Natural killer cell (primary cell): Measurements from ENCODE around the gene EHMT1. TPM values are rescaled to one million over a fixed set of nuclear protein-coding genes. Genes with fewer than 3 reads are reported as not detected.

Experiments used
- ATAC-seq, 3 donors: fragments of 150-1000 bp in 2 of 3; fragments of 200-7000 bp in 1 of 3; cut with Tn5 transposase; 1 replicate in 1 of 3; 2 replicates in 2 of 3; pipeline ENCODE4 v1.10.0; 2021; ENCODE audit warnings: mild to moderate bottlenecking in 2 of 3, moderate library complexity in 2 of 3
- DNase-seq, 2 donors: peaks; one replicate each; pipeline versions ENCODE4 v3.0.0 to v3.0.0-alpha.2; 2013 to 2021; ENCODE audit warnings: mixed read lengths in 1 of 2
- H3K27ac ChIP-seq: one replicate; pipeline ENCODE4 v1.5.1; 2013; ENCODE audit warnings: mild to moderate bottlenecking, low read length
- H3K27me3 ChIP-seq: one replicate; pipeline ENCODE4 v1.6.1; 2013; ENCODE audit warnings: low read length; ENCODE audit not compliant: control insufficient read depth, insufficient read depth
- H3K36me3 ChIP-seq: one replicate; pipeline ENCODE4 v1.6.1; 2013; ENCODE audit warnings: low read length; ENCODE audit not compliant: control insufficient read depth, insufficient read depth
- H3K4me1 ChIP-seq: one replicate; pipeline ENCODE4 v1.6.1; 2013; ENCODE audit warnings: low read length; ENCODE audit not compliant: control insufficient read depth, insufficient read depth
- H3K4me3 ChIP-seq: one replicate; pipeline ENCODE4 v1.5.1; 2013; ENCODE audit warnings: low read length
- H3K9me3 ChIP-seq: one replicate; pipeline ENCODE4 v1.6.1; 2013; ENCODE audit warnings: low read length; ENCODE audit not compliant: control insufficient read depth, insufficient read depth
- H3K27ac Mint-ChIP-seq, 2 donors: one replicate each; pipeline ENCODE4 v1.8.0; 2022; ENCODE audit warnings: mild to moderate bottlenecking in 2 of 2, mixed read lengths in 2 of 2, moderate library complexity in 1 of 2
- H3K27me3 Mint-ChIP-seq, 2 donors: one replicate each; pipeline ENCODE4 v1.8.0; 2022; ENCODE audit warnings: low read depth in 2 of 2, mixed read lengths in 2 of 2
- H3K36me3 Mint-ChIP-seq: one replicate; pipeline ENCODE4 v1.8.0; 2022; ENCODE audit warnings: mixed read lengths
- H3K4me1 Mint-ChIP-seq, 2 donors: one replicate each; pipeline ENCODE4 v1.8.0; 2022; ENCODE audit warnings: mixed read lengths in 2 of 2
- H3K4me3 Mint-ChIP-seq: one replicate; pipeline ENCODE4 v1.8.0; 2022; ENCODE audit warnings: mild to moderate bottlenecking, moderate library complexity, mixed read lengths
- H3K9me3 Mint-ChIP-seq, 2 donors: one replicate each; pipeline ENCODE4 v1.8.0; 2022; ENCODE audit warnings: mixed read lengths in 2 of 2
- CTCF ChIP-seq: fragments of 200-600 bp; IDR thresholded peaks from one replicate; pipeline ENCODE4 v1.8.0; 2022; ENCODE audit warnings: antibody characterized with exemption
- WGBS: methylation state at CpG from one replicate; pipeline ENCODE4 v1.1.7; 2013; ENCODE audit warnings: missing lambda C conversion rate; ENCODE audit not compliant: insufficient coverage; 5-methylcytosine and 5-hydroxymethylcytosine counted together
- intact Hi-C: fragments of 100-400 bp; cut with micrococcal nuclease; formaldehyde crosslinking; loops from one replicate; pipeline ENCODE4 v1.14.2; 2022
- total RNA-seq, 4 donors: library from RNA; stranded (reverse); fragments of 120-200 nt in 1 of 4; gene quantifications; one replicate each; pipeline versions ENCODE4 v1.2.3 to v1.2.4, GENCODE V29; 2013 to 2022

EHMT1 gene
- total RNA-seq, 3 donors from 2014 or later (not counting 1 experiment from before 2014, with no cell fraction given) = 173 to 200 (median 176) TPM

GRCh38 chr9:137832830-137833590, 214.2 kb downstream of the EHMT1 start:
- Histone ChIP-seq H3K27ac (no peak overlapping the region), H3K4me1 (no peaks in the 10 kb centered on the region), H3K36me3 (peaks cover 45% of the 10 kb centered on the region), H3K9me3 (no peaks in the 10 kb centered on the region), H3K4me3 (no peak overlapping the region), H3K27me3 (no peaks in the 10 kb centered on the region)
- TF ChIP-seq CTCF = no peak
- intact Hi-C loops = no loop called here
- peaks cover 5 to 11% of the 10 kb centered on the region in 2 donors for H3K4me1 Mint-ChIP-seq
- no peak overlapping the region for H3K27ac Mint-ChIP-seq
- no peak overlapping the region for H3K4me3 Mint-ChIP-seq
- no peaks in the 10 kb centered on the region for H3K36me3 Mint-ChIP-seq
- ATAC-seq (no peak), DNase-seq (no peak)
- H3K9me3 Mint-ChIP-seq = no peaks in the 10 kb centered on the region
- WGBS = 97% methylated on average over 44 of the region's 44 CpGs
- no peaks in the 10 kb centered on the region for H3K27me3 Mint-ChIP-seq

DNA sequence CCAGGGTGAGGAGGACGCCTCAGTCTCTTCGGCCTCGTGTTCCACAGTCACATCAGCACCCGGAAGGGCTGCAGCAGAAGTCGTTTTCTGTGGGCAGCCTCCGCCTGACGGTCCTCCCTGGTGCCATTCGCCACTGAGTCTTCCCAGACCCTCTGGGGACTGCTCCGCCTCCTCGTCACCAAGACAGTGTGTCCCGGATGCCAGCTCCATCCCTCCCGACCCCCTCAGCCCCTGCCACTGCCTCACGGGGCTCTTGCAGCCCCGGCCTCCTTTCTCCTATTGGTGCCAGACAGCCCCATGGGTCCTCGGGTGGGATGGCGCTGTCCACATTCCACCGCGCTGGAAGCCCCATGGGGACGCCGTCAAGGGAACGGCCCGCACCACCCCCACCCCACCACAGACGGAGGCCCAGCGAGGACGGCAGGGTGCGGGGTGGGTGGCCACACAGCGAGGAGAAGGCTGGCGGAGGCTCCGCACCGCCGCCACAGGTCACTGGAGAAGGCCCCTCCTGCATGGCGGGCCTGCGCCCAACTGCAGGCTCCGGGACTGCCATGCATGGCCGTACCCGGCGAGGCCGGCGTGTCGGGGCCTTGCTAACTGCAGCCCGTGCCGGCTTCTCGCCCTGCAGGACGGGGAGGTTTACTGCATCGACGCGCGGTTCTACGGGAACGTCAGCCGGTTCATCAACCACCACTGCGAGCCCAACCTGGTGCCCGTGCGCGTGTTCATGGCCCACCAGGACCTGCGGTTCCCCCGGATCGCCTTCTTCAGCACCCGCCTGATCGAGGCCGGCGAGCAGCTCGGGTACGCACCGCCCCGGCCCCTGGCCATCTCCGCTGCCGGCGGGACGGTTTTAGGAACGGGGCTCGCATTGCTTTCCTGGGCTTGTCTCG, 215.2 kb downstream of the EHMT1 start:
- H3K4me3 Mint-ChIP-seq = no peak overlapping the region
- H3K4me1 Mint-ChIP-seq = peaks cover 5 to 11% of the 10 kb centered on the region in 2 donors
- Histone ChIP-seq H3K27ac (no peak overlapping the region), H3K36me3 (peaks cover 42% of the 10 kb centered on the region), H3K9me3 (no peaks in the 10 kb centered on the region), H3K4me3 (no peak overlapping the region), H3K4me1 (no peaks in the 10 kb centered on the region), H3K27me3 (no peaks in the 10 kb centered on the region)
- peaks cover 6% of the 10 kb centered on the region for H3K36me3 Mint-ChIP-seq
- no peak for DNase-seq
- no peak overlapping the region for H3K27ac Mint-ChIP-seq
- no peak for ATAC-seq
- H3K9me3 Mint-ChIP-seq = no peaks in the 10 kb centered on the region
- TF ChIP-seq CTCF = no peak
- H3K27me3 Mint-ChIP-seq = no peaks in the 10 kb centered on the region
- intact Hi-C loops = no loop called here
- WGBS = 98% methylated on average over 73 of the region's 73 CpGs

GRCh38 chr9:137834846-137835546, 216.2 kb downstream of the EHMT1 start:
- peaks cover 8% of the 10 kb centered on the region for H3K36me3 Mint-ChIP-seq
- Histone ChIP-seq H3K9me3 (no peaks in the 10 kb centered on the region), H3K27me3 (no peaks in the 10 kb centered on the region), H3K4me3 (no peak overlapping the region), H3K4me1 (no peaks in the 10 kb centered on the region), H3K36me3 (peaks cover 38% of the 10 kb centered on the region), H3K27ac (no peak overlapping the region)
- no peaks in the 10 kb centered on the region for H3K9me3 Mint-ChIP-seq
- H3K4me3 Mint-ChIP-seq = no peak overlapping the region
- TF ChIP-seq CTCF = no peak
- 98% methylated on average over 66 of the region's 66 CpGs for WGBS
- H3K4me1 Mint-ChIP-seq = peaks cover 5% of the 10 kb centered on the region in 2 donors
- H3K27me3 Mint-ChIP-seq = no peaks in the 10 kb centered on the region
- no peak for DNase-seq
- intact Hi-C loops = no loop called here
- ATAC-seq = no peak
- H3K27ac Mint-ChIP-seq = peak overlapping the region in 1 of 2 donors; percentile 11
